Fibroblast of the aortic adventitia (primary cell): ENCODE data around the gene TTLL1. TPM values are rescaled to one million over a fixed set of nuclear protein-coding genes. Genes with fewer than 3 reads are reported as not detected.
"Not testable (repeated sequence)": the region's sequence is repeated elsewhere in the genome, so short reads cannot be mapped to it uniquely, and the experiment has no call there.

Source experiments
- DNase-seq: peaks from one replicate; pipeline ENCODE4 v3.0.0-alpha.2; 2010; ENCODE audit warnings: low read depth
- H3K4me3 ChIP-seq: 2 replicates; pipeline ENCODE4 v1.5.1; 2011; ENCODE audit warnings: low read depth, mild to moderate bottlenecking, control low read depth, low read length, moderate library complexity
- total RNA-seq: library from RNA; depleted of rRNA; stranded (reverse); fragments of >200 nt; gene quantifications from 2 replicates; pipeline ENCODE4 v1.2.3, GENCODE V29; 2012; ENCODE audit warnings: low replicate concordance
- TF ChIP-seq, protein P1 (sequence below): IDR thresholded peaks from 2 replicates; pipeline ENCODE4 v1.5.1; 2011; ENCODE audit warnings: mild to moderate bottlenecking, low read length, control low read depth, inconsistent platforms; ENCODE audit not compliant: insufficient read depth

Gene TTLL1
- total RNA-seq, 1 donor, result 23.1 TPM

GRCh38 chr22:43036282-43036829 is 52.8 kb downstream of the TTLL1 start:
- H3K4me3 ChIP-seq, result no peak overlapping the region
- TF ChIP-seq, protein P1, sequence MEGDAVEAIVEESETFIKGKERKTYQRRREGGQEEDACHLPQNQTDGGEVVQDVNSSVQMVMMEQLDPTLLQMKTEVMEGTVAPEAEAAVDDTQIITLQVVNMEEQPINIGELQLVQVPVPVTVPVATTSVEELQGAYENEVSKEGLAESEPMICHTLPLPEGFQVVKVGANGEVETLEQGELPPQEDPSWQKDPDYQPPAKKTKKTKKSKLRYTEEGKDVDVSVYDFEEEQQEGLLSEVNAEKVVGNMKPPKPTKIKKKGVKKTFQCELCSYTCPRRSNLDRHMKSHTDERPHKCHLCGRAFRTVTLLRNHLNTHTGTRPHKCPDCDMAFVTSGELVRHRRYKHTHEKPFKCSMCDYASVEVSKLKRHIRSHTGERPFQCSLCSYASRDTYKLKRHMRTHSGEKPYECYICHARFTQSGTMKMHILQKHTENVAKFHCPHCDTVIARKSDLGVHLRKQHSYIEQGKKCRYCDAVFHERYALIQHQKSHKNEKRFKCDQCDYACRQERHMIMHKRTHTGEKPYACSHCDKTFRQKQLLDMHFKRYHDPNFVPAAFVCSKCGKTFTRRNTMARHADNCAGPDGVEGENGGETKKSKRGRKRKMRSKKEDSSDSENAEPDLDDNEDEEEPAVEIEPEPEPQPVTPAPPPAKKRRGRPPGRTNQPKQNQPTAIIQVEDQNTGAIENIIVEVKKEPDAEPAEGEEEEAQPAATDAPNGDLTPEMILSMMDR, result no peak
- peak; percentile 89 for DNase-seq

DNA sequence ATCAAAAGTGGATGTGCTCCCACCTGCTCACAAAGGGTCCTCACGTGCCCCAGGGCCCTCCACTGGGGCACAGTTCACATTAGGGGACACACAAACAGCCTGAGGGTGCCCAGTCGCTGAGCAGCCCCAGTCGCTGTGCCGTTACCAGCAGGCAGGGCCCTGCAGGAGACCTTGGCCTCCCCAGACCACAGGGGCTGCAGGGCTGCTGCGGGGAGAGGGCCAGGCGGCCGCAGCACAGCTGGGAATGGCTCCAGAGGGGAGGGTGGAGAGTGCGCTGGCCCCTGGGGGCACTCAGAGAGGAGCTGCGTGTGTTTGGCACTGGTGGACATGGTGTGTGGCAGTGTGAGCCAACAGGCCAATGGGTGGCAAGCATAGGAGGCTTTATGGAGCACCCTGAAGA is 53.9 kb downstream of the TTLL1 start:
- H3K4me3 ChIP-seq, result no peak overlapping the region
- no peak for DNase-seq
- TF ChIP-seq, protein P1, result no peak

DNA sequence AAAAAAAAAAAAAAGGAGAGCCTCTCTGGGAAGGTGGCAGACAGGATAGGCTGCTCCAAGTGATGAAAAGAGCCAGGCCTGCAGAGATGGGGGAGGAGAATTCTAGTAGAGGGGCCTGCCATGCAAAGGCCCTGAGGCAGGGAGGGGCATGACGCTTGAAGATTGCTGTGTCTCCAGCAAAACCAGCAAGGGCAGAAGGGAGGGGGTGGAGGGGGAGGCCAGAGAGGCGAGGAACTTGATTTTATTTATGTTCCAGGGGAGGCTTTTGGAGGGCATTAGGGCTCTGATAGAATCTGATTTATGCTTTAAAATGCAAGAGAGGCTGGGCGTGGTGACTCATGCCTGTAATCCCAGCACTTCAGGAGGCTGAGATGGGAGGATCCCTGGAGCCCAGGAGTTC is 57.6 kb downstream of the TTLL1 start:
- no peak overlapping the region for H3K4me3 ChIP-seq
- no peak for DNase-seq
- TF ChIP-seq, protein P1, result no peak

DNA sequence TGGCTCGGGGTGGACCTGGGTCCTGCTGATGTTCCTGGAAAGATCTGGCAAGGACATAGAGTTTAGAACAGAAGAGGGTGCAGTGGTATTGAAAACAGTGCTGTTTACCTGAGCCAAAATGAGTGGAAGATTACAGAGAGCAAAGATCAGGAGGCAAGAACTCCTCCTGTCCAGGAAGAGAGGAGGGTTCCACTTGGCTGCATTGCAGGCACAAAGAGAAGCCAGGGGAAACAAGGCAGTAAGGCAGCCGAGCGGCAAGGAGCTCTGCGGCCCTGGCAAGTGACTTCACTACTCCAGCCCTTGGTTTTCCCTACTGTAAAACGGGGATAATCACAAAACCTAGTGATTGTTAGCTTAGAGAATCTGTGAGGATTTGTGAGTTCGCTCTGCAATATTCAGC is 70.6 kb downstream of the TTLL1 start:
- H3K4me3 ChIP-seq, result no peak overlapping the region
- DNase-seq, result no peak
- TF ChIP-seq, protein P1, result no peak

DNA sequence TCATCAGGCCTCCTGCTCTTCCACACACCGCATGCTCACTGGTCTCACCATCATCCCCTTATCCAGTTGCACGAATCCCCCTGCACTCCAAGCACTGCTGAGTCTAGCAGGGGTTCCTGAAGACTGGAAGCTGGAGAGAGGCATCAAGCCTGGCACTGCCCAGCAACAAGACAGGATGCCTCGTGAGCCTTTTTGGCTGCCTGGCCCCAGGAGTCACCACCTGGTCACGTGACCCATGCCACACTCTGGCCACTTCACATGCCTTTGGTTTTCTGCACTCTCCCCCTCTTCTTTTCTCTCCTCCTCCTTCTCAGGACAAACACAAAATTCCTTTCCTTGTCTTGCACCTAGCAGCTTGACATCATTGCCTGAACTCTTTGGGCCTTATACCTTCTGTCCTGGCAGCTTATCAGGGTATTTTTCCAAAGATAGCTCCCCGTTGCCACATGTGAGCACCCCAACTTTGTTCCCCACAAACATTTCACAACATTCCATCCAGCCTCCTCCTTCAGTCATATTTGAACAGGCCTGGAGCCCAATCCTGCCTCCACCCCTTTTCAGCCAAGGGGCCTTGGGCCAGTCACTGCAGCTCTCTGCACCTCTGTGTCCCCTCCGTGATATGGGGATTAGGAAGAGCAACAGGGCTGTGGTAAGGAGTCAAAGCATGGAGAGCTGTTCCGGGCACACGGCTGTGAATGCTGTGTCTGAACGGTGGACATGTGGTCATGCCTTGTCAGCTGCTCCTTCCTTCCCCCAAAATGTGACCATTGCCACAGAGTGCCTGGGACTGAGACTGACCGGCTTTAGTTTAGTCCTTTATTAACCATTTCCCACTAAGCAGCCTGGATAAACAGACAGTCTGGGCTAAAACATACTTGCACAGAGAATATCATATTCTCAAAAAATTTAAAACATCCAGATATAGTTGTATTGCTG is 71.4 kb downstream of the TTLL1 start:
- TF ChIP-seq, protein P1, result no peak
- DNase-seq, result no peak
- H3K4me3 ChIP-seq, result no peak overlapping the region

GRCh38 chr22:43016150-43016549 is 73.0 kb downstream of the TTLL1 start:
- DNase-seq, H3K4me3 ChIP-seq: not testable (repeated sequence)

DNA sequence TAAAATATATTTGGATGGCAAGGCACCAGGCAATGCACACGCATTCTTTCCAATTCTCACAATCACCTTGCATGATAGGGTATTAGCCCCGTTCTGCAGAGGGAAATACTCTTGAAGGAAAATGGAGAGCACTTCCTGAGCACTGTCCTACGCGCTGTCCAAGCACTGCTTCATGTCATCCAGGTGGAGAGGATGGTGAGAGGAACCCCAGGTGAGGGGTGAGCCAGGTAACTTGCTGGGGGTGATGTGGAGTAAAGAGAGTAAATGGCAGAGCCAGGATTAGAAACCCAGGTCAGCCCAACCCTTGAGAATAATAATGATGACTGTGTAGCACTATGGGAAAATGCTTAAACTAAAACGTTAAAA is 73.5 kb downstream of the TTLL1 start:
- peak overlapping the region; percentile 70 for H3K4me3 ChIP-seq
- DNase-seq, result no peak
- TF ChIP-seq, protein P1, result no peak
